ENCODE results near the gene HSPA12A. TPM values are rescaled to one million over a fixed set of nuclear protein-coding genes. Genes with fewer than 3 reads are reported as not detected.

HSPA12A gene
- polyA plus RNA-seq, 1 experiment = 7.9 TPM

DNA sequence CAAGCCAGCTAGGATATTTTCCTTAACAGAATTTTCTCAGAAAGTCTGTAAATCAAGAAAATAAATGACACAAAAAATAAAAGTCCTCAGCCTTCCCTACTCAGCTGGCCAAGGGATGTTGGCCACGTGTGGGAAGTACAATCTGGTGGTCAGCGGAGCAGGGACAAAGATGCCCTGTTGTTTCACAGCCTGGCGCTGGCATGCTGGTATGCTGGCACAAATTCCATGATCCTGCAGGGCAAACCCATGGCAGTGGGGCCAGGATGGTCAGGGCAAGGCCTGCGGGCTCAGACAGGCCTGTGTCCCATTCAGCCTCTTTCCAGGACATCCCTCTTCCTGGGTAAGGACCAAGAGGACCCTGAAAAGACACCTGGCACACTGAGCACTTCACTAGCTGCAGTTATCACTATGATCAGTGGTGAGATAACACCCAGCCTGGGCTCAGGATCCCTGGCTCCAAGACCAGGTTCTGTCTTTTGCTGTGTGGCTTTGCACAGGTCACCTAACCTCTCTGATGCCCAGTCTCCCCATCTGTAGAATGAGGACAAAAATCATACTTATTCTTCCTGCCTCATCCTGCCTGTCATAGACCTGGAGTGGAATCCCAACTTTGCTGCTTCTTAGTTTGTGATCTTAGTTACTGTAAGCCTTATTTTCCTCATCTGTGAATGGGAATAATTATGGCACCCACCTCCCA lies 10.8 kb upstream of the HSPA12A start:
- ChIA-PET POLR2A (no interaction called here), CTCF (no interaction called here)
- TF ChIP-seq, protein P1, sequence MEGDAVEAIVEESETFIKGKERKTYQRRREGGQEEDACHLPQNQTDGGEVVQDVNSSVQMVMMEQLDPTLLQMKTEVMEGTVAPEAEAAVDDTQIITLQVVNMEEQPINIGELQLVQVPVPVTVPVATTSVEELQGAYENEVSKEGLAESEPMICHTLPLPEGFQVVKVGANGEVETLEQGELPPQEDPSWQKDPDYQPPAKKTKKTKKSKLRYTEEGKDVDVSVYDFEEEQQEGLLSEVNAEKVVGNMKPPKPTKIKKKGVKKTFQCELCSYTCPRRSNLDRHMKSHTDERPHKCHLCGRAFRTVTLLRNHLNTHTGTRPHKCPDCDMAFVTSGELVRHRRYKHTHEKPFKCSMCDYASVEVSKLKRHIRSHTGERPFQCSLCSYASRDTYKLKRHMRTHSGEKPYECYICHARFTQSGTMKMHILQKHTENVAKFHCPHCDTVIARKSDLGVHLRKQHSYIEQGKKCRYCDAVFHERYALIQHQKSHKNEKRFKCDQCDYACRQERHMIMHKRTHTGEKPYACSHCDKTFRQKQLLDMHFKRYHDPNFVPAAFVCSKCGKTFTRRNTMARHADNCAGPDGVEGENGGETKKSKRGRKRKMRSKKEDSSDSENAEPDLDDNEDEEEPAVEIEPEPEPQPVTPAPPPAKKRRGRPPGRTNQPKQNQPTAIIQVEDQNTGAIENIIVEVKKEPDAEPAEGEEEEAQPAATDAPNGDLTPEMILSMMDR (IDR thresholded peaks at IDR 0.05; ENCODE audit: insufficient read depth, low read depth, low read length) = no peak
- H3K4me3 ChIP-seq (ENCODE audit: low read depth, low read length) = no peak overlapping the region
- no peaks in the 10 kb centered on the region for H3K27me3 ChIP-seq (ENCODE audit: control insufficient read depth, insufficient read depth, low read length)
- H3K36me3 ChIP-seq (ENCODE audit: control insufficient read depth, insufficient read depth, low read length) = no peaks in the 10 kb centered on the region
- no peak for DNase-seq (ENCODE audit: low read depth)

- no peak for DNase-seq (ENCODE audit: low read depth)
- TF ChIP-seq, protein P1 (IDR thresholded peaks at IDR 0.05; ENCODE audit: insufficient read depth, low read depth, low read length) = no peak
- Histone ChIP-seq H3K36me3 (ENCODE audit: control insufficient read depth, insufficient read depth, low read length) (no peaks in the 10 kb centered on the region), H3K27me3 (ENCODE audit: control insufficient read depth, insufficient read depth, low read length) (no peaks in the 10 kb centered on the region), H3K4me3 (ENCODE audit: low read depth, low read length) (no peak overlapping the region)
- CTCF ChIA-PET = no interaction called here
- POLR2A ChIA-PET = no interaction called here
Measured at GRCh38 chr10:116752563-116752962, 10.2 kb upstream of the HSPA12A start.

DNA sequence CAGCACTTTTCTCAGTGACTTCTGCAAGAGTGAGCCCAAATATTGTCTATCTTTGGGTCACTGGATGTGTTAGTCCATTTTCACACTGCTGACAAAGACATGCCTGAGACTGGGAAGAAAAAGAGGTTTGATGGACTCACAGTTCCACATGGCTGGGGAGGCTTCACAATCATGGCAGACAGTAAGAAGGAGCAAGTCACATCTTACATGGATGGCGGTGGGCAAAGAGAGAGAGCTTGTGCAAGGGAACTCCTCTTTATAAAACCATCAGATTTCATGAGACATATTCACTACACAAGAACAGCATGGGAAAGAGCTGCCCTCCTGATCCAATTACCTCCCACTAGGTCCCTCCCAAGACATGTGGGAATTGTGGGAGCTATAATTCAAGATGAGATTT lies 6.1 kb upstream of the HSPA12A start:
- Histone ChIP-seq H3K36me3 (ENCODE audit: control insufficient read depth, insufficient read depth, low read length) (no peaks in the 10 kb centered on the region), H3K27me3 (ENCODE audit: control insufficient read depth, insufficient read depth, low read length) (no peaks in the 10 kb centered on the region), H3K4me3 (ENCODE audit: low read depth, low read length) (no peak overlapping the region)
- ChIA-PET POLR2A (no interaction called here), CTCF (interaction anchor here (0.6 to 1.2 kb wide), 4 partner anchors 11 to 420 kb away, joined by 3 to 4 read pairs (median 3); no protein-coding TSS in a partner anchor)
- no peak for DNase-seq (ENCODE audit: low read depth)
- TF ChIP-seq, protein P1 (IDR thresholded peaks at IDR 0.05; ENCODE audit: insufficient read depth, low read depth, low read length) = no peak

DNA sequence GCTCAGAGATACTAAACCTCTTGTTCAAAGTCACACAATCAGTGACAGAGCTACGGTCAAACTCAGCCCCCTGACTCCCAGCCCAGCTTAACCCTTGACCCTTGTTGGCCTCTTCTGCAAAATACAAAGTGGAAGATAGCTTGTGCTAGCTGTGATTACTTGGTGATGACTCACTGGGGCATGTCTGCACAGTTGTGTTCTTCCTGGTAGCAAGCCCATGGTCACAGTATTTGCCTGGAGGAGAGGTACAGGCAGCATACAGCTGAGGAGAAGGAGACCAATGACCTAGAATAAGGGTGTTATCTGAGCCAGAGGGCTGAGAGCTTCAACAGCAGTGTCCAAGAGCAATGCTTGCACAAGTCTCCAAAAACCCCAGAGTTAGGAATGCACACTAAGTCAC lies 5.7 kb upstream of the HSPA12A start:
- Histone ChIP-seq H3K4me3 (ENCODE audit: low read depth, low read length) (no peak overlapping the region), H3K27me3 (ENCODE audit: control insufficient read depth, insufficient read depth, low read length) (no peaks in the 10 kb centered on the region), H3K36me3 (ENCODE audit: control insufficient read depth, insufficient read depth, low read length) (no peaks in the 10 kb centered on the region)
- POLR2A ChIA-PET = no interaction called here
- CTCF ChIA-PET = interaction anchor here (1.0 to 1.2 kb wide), 3 partner anchors 12 to 420 kb away, joined by 3 to 4 read pairs (median 3); no protein-coding TSS in a partner anchor
- TF ChIP-seq, protein P1 (IDR thresholded peaks at IDR 0.05; ENCODE audit: insufficient read depth, low read depth, low read length) = no peak
- DNase-seq (ENCODE audit: low read depth) = no peak

DNA sequence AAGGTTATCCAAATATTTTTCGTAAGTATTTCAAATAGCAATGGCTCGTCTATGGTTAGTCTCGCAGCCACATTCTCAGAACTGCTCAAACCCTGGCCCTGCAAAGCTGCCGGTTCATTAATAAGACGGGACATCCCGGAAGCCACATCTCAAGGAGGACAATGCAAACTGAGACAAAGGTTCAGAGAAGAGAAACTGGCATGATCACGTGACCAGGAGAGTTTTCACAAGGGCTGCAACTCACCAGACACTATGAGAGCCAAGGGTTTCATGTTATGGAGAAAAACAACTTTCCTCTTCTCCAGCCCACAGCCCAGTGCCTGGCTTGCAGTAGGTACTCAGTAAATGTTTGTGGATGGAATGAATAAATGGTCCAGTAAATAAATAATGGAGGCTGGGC lies 5.0 kb upstream of the HSPA12A start:
- no peaks in the 10 kb centered on the region for H3K36me3 ChIP-seq (ENCODE audit: control insufficient read depth, insufficient read depth, low read length)
- ChIA-PET POLR2A (no interaction called here), CTCF (interaction anchor here (0.9 to 2.2 kb wide), 3 partner anchors 41 to 428 kb away, joined by 4 to 7 read pairs (median 4); no protein-coding TSS in a partner anchor)
- H3K27me3 ChIP-seq (ENCODE audit: control insufficient read depth, insufficient read depth, low read length) = no peaks in the 10 kb centered on the region
- TF ChIP-seq, protein P1 (IDR thresholded peaks at IDR 0.05; ENCODE audit: insufficient read depth, low read depth, low read length) = no peak
- no peak for DNase-seq (ENCODE audit: low read depth)
- no peak overlapping the region for H3K4me3 ChIP-seq (ENCODE audit: low read depth, low read length)

All from BJ (cell line).